ENCODE results near the gene ALDH1L1.

DNA sequence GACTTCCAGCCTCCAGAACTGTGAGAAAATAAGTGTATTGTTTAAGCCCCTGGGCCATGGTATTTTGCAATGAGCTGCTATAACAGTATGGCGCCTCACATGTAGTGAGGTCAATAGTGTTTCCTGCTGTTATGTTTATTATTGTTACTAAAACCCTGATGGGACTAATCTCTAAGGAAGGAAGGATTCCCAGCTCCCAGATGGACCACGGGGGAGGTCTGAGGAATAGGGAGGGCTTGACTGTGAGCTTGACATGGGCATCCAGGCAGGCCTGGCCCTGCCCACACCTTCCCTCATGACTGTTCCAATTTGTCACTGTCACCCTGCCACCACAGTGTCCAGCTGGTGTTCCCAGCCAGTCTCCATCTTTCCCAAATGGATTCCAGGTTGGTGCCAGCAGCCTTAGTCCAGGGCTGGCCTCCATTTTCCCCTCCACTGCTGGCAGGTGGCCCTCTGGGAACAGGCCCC, 82.0 kb downstream of the ALDH1L1 start:
- no peak for TF ChIP-seq CTCF (conservative IDR thresholded peaks at IDR 0.05; ENCODE audit: low read depth, low read length)
- TF ChIP-seq POLR2A (IDR thresholded peaks at IDR 0.05; ENCODE audit: low read depth, low read length): no peak
- no peak for TF ChIP-seq CHD1 (IDR thresholded peaks at IDR 0.05; ENCODE audit: low read depth, low read length)
- TF ChIP-seq SMC3 (IDR thresholded peaks at IDR 0.05; ENCODE audit: low read depth, low read length): no peak
- no peak for TF ChIP-seq USF2 (IDR thresholded peaks at IDR 0.05; ENCODE audit: low read depth, low read length)
- no peak for TF ChIP-seq RCOR1 (IDR thresholded peaks at IDR 0.05; ENCODE audit: insufficient replicate concordance, low read length)
- no peak for TF ChIP-seq FOS (IDR thresholded peaks at IDR 0.05; ENCODE audit: low read depth, low read length)
- no peak for TF ChIP-seq RAD21 (IDR thresholded peaks at IDR 0.05; ENCODE audit: low read length)
- TF ChIP-seq MXI1 (IDR thresholded peaks at IDR 0.05; ENCODE audit: borderline replicate concordance, low read depth, low read length): no peak
- TF ChIP-seq NFE2L2 (IDR thresholded peaks at IDR 0.05; ENCODE audit: low read depth, low read length): no peak
- TF ChIP-seq MAFK (IDR thresholded peaks at IDR 0.05; ENCODE audit: low read depth, low read length): no peak
- TF ChIP-seq CEBPB (IDR thresholded peaks at IDR 0.05; ENCODE audit: low read depth, low read length): no peak
- TF ChIP-seq ELK1 (IDR thresholded peaks at IDR 0.05; ENCODE audit: borderline replicate concordance, low read depth, low read length): no peak
- TF ChIP-seq BHLHE40 (IDR thresholded peaks at IDR 0.05; ENCODE audit: low read depth, low read length): no peak
